NCI-H345 treated with DMSO at 0.1 percent for 48 hours (cell line): ENCODE data around the gene HOXB4.

Experiments
- DNase-seq: peaks from one replicate; lab custom pipeline; 2025; ENCODE audit not compliant: unreplicated experiment; lab: John Stamatoyannopoulos, UW

The HOXB4 gene

GRCh38 chr17:48575066-48575582 is 3.0 kb downstream of the HOXB4 start:
- DNase-seq, result no peak

GRCh38 chr17:48574505-48575065 is 3.6 kb downstream of the HOXB4 start:
- DNase-seq, result no peak

DNA sequence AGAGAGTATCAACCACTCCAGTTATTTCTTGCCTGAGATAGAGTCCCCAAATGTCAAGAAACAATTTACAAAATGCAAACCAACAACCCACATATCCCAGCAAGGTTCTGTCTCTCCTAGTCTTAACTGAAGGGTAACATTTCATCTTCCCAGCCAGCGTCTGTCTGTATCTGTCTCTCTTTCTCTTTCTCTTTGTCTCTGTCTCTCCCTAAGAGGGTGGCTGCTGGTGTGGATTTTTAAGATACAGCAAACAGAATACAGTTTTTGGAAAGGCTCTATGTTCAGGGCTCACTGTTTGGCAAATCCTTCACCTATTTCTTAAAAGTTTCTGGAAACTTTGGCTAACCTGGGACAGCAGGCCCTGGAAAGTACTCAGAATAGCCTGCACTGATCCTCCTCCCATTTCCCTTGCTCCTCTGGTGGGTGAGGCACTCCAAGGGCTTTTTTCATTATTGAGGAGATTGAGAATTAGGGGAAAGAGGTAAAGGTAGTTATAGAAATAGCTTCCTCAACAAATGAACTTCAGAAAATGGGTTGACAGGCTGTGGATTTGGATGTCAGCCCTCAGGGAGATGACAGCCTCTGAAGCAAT is 6.2 kb downstream of the HOXB4 start:
- DNase-seq, result no peak

DNA sequence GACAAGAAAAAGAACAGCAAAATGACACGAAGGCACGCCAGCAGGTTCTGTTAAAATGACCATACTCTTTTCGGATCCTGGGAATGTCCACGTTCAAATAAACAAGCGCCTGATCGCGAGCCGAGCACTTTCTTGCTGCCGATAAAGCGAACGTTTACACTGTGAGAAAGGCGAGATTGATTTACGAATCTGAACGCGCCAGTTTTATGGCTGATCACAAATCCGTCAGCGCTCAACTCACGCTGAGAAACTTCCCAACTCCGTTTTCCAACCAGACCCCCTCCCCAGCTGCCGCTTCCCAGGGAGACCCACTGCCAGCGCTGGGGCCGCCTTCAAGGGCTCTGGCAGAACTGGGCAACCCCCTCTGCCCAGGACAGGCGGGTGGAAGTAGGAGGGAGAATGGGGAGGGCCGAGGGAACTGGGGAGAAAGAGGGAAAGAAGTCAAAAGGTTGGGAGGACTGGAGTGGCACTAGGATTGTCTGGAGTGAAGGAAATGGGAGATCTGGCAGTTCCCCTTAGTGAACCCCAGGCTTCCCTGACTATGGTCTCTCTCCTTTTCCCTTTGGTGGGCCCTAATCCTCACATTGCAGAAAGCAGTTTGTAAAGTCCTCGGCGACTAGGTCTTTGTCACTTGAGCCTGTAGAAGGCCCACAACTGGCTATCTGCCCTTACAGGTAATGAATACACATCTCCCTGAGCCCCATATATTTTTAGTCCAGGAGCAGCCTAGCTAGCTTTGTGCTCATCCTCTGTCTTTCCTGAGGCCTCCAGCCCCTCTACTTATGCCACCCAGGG is 6.9 kb downstream of the HOXB4 start:
- DNase-seq, result no peak

DNA sequence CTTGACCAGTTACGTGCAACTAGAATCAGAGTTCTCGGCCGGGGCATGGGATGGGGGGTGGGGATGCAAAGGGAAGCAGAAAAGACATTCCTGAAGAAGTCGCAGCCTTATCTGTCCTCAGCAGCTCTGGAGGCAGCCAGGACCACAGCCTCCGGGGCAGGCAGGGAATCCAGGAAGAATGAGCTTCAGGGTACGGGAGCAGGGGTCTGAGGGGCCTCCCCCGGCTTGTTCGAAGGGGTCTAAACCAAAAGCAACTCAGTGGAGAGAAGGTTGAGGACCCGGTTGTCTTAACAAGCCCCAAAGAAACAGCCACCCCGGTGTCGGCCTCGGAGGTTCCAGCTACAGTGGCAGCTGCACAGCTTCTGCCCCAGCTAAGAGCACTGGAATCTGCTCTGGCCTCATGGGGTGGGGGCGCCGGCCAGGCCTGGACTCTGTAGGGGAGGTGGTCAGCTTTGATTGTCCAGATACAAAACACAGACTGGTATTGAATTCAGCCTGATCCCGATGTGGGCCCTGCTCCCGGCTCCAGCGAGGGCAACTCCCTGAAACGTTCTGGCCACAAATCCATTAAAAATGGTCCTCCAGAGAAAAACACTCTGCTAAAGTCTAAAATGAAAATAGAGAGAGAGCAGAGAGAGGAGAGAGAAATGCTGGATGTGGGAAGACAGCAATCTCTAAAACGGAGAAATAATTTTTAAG is 7.7 kb downstream of the HOXB4 start:
- no peak for DNase-seq

DNA sequence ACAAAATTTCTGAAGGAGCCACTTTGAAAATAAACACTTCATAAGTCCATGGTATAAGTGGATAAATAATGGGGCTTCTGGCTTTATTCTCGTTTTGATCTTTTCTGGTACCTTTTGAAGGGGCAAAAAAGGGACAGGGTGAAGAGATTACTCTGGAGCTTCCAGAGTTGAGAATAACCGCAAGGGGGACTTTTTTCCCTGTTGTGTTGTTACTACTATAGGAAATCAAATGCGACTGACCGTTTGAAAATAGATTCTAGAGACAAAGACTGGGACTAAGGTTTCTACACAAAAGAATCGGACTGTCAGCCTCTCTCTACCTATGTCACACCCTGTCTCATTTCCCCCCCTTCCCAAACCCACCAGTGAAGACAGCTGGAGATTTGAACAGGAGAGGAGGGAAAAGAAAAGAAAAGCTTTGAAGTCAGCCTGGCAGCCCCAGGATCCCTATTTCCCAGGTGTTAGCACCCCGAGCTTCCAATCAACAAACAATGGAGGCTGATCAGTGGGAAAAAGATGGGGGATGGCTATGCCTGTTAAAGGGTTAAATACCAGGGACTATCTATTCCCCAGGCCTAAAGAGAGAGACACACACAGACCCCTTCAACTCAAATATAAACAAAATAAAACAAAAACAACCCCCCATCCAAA is 8.4 kb downstream of the HOXB4 start:
- no peak for DNase-seq

DNA sequence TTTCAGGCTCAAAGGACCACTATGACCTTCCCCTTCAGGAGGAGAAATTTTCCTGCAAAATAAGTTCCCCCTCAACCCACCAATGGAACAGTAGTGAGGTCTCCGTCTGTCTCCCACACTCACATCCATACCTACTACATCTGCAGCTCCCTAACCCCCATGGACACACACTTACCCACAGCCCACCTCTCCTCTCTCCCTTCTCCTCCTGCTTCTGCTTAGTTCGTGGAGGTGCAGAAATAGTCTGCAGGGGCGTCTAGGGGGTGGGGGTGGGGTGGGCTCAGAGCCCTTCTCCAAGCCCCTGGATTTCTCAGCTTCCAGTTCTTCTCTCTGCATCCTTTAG is 8.9 kb downstream of the HOXB4 start:
- DNase-seq, result no peak

GRCh38 chr17:48568499-48569239 is 9.5 kb downstream of the HOXB4 start:
- DNase-seq, result no peak

- DNase-seq, result no peak
Measured at GRCh38 chr17:48567646-48568354, 10.3 kb downstream of the HOXB4 start.

GRCh38 chr17:48567209-48567608 is 10.9 kb downstream of the HOXB4 start:
- no peak for DNase-seq

- no peak for DNase-seq
Measured at GRCh38 chr17:48566717-48567116, 11.4 kb downstream of the HOXB4 start.

DNA sequence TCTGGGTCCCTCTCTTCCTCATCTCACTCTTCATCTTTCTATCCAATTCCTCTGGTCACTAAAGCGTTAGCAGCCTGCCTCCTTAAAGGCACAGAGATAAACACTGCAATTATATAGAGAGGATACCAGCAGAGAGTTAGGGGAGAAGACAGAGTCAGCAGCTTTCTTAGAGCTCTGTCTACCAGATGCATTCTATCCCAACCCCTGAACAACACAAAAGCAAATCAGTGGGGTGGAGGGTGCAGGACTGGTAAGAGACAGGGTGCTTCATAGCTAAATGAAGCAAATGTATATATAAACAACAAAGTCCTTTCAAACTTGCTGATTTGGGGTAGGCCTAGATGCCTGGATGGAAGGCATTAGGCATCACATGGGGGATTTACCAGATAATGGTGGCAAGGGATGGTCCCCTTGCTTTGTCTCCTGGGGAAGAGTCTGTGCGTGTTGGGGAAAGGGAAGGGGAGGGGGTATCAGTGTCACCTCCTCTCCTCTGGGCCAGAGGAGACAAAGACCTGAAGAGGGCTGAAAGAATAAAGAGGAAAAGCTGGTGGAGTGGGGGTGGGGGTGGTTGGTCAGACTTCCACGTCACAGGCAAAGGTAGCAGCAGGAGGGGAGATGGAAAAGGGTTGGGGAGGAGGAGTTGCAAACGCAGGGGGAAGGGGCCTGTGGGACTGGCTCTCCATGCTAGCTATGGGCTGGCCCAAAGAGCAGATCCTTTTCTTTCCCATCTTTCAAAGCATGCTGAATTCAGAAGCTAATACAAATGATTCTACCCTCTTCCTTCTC is 12.0 kb downstream of the HOXB4 start:
- no peak for DNase-seq

DNA sequence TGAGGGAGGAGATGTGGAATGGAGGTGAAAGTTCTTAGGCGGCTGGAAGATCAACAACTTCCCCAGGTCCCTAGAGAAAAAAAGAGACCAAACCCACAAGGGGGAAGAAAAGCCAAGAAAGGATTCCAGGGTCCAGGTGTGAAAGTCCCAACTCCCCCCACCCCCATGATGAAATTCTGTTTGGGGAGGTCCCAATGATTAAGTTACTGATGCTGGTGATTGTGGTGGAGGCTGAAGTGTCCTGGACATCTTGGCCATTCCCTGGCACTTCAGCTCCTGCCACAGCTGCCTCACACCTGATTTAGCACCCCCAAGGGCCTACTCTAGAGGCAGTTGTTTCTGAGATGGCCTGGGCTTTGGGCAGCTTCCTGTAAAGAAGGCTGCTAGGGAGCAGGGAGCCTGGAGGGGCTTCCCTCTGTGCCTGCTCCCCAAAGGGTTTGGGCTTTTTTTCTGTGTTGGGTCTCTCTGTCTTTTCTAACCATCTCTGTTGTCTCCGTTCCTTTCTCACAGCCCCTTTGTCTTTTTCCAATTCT is 13.1 kb downstream of the HOXB4 start:
- no peak for DNase-seq

DNA sequence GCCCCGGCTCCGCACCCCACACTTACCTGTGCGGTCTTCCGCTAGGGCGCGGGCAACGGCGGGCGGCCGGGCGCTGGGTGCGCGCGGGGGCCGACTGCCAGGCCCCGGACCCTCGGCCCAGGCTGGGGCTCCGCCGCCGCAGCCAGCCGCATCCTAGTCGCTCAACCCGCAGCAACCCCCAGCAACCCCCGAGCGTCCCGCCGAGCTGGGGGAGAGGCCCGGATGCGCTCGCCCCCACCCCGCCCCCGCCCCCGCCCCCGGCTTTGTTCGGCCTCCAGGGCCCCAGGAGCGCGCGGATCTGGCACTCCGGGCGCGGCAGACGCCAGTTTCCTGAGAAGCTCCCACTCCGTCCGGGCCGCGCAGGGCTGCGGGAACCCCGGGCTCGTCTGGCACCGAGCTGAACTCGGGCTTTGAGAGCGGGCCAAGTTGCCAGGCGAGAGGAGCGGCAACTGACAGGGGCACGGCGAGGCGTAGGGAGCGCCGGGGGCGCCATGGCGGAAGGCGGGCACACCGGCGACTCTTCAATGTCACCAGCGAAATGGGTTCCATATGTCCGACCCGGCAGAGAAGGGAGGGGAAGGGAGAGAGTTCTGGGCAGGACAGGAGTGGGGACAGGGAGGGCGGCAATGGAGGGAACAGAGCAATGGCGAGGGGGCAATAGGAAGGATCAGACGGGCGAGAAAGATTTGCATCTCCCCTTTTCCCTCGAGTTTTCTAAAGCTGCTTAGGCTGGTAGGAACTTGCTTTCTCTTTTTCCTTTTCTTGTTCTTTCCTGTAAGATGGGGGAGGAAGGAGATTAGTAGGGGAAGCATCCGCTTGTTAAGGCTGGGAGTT is 13.7 kb downstream of the HOXB4 start:
- no peak for DNase-seq

DNA sequence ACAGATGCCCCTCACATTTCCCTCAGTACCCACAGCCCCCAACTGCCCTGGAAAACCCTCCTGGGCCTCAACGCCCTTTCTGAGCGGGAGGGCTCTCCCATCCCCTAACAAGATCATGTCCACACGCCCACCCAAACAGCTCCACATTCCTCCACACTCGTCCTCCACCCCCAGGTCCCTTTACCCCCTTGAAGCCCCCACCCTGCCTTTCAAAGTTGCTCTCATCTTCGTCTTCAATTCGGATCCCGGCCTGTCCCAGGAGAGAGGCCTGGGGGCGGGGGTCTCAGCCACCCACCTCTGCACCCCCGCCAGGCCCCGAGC is 14.3 kb downstream of the HOXB4 start:
- no peak for DNase-seq

- no peak for DNase-seq
Measured at GRCh38 chr17:48563385-48563838, 14.7 kb downstream of the HOXB4 start.

- DNase-seq, result no peak
Measured at GRCh38 chr17:48562934-48563333, 15.2 kb downstream of the HOXB4 start.
